ENCODE data around the gene CCDC187.

The CCDC187 gene

DNA sequence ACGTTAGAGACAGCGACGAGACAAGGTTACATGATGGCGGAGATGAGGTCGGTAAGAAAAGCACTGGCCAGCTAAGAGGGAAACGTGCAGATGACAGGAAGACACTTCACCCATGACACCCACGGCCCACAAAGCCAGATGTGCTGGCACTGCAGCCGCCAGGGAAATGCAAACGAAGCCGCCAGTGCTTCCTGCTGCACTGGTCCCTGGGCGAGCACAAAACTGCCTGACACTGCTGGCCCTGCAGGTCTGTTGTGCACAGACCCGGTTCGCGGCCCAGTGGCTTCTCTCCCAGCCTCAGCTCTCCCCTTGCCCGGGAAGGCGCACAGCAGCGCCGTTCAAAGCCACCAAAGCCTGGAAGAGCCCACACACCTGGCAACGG is 78.5 kb downstream of the CCDC187 start:
- DNase-seq (no peak), ATAC-seq (no peak)

DNA sequence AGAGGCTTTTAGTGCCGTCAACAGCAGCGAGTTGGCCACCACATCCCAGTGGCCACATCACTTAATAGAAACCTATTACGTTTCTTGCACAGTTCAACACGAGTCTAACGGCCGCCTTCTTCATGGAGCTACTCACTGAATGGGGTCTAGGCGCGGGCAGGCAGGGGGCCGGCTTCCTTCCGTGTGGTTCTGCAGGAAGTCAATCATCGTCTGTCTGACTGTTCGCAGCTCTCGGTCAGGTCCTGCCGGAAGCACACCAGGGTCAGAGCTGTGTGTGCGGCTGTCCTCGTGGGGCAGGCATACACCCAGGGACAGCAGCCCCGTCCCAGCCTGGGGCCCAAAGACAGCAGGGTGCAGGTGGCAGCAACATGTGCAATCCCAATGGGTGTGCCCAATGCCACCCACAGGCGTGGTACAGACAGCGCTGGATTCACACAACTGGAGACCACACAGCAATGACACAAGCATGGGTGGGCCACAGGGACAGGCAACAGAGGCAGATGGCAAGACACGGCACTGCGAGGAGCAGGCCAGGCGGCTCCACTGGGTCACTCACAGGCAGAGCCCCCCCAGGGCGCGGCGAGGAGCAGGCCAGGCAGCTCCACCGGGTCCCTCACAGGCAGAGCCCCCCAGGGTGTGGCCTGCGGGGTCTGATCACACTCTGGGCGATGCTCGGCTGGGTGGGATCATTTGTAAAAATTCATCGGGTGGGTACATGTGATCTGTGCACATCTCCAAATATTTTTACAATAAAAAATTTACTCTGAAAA is 79.8 kb downstream of the CCDC187 start:
- ATAC-seq = no peak
- DNase-seq = no peak

GRCh38 chr9:136222906-136223285 is 81.0 kb downstream of the CCDC187 start:
- ATAC-seq (no peak), DNase-seq (no peak)

DNA sequence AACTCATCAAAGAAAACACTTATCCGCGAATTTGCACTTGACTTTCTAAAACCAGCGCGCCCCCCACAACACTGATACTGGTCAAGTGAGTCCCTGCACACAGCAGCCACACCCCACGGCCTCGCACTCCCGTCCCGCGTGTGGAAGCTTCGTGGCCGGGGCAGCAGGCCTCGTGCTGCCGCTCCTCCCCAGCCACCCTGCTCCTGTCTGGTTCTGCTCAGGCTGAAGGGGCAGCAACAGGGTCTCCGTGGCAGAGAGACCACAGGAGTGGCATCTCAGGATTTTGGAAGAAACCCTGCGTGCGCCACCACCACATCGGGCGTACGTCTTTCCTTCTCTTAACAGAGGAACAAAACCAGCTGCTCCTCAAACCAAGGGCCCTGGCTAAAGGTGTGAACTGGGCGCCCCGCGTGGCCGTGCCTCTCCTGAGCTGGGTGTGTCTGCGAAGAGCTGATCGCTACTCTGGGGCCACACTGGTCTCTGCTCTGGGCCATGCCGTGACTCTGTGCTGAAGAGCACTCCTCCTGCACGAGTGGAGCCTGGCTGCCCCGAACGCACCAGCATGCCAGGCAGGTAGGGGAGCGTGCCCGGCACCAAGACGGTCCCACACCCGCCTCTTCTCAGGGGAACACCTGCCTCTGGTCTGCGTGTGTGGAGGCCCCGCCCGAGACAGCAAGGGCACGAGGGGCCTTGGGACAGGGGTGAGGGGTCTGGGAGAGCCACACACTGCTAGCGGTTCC is 81.6 kb downstream of the CCDC187 start:
- no peak for ATAC-seq
- DNase-seq = no peak

- ATAC-seq = no peak
- DNase-seq = no peak
Observed at GRCh38 chr9:136220017-136220729, 83.7 kb downstream of the CCDC187 start.

DNA sequence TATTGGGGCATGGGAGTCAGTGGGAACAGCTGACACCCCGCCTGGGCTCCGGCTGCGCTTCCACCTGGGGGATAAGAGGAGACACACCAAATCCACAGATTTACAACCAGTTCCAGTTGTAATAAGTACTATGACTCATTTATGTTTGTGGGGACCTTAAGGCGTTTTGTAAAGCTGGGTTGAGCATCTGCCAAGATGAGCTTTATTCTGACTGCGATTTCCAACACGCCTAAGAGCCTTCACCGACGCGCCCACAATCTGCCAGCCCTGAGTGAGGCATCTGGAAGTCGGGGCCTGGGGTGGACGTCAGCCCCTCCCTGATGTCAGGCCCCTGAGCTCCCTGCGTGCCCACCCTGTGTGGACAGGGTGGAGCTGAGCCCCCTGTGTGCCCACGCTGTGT is 84.6 kb downstream of the CCDC187 start:
- DNase-seq (no peak), ATAC-seq (no peak)

DNA sequence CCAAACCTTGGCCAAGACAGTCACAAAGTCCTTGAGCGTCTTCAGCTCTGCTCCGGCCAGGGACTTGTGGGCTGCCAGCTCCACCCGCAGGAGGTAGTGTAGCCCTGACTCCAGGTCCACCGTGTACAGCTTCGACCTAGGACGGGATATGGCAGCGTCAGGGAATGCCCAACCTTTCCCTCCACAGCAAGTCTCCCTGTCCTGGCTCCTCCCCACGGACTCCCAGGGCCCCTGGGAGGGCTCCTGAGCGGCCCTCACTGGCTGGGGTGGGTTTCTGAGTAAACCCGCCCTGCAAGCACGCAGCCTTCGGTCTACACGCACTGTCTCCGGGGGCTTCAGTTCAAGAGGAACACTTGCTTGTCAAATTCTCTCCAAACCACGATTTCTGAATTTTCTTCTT is 85.2 kb downstream of the CCDC187 start:
- ATAC-seq (no peak), DNase-seq (no peak)

DNA sequence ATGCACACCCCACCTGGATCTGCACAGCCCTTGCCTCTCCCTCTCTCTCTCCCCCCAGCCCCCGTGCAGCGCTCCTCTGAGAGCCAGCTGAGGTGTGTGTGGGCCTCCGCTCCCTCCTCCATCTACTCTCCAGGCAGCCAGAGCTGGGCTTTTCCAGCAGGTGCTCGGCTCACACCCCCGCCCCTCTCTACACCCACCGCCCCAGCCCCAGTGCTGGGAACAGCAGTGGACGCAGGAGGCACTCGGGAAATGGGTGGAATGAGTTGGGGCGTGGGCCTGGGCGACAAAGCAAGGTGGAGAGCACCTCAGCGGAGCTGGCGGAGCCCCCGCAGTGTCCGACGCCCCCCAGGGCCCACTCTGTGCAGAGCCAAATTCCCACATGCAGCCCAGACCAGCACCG is 85.6 kb downstream of the CCDC187 start:
- DNase-seq (no peak), ATAC-seq (no peak)

GRCh38 chr9:136216541-136217244 is 87.2 kb downstream of the CCDC187 start:
- no peak for DNase-seq
- ATAC-seq = no peak

DNA sequence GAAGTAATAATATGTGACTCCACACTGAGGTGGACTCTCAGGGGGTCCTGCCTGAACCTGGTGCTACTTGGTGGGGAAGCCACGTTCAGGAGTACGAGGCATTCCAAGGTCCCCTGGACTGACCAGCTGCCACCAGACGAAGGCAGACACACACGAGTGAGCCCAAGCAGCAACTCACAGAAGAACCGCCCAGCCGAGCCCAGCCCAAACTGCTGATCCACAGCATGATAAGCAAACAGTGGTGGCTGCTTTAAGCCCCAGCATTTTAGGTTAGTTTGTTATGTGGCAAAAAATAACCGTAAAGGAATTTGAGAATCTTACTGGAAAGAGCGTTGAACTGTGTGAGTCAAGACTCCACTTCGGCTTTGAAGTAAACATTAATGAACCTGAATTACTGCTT is 90.2 kb downstream of the CCDC187 start:
- no peak for ATAC-seq
- DNase-seq = no peak

- DNase-seq = no peak
- ATAC-seq = no peak
Observed at GRCh38 chr9:136212345-136212950, 91.4 kb downstream of the CCDC187 start.

DNA sequence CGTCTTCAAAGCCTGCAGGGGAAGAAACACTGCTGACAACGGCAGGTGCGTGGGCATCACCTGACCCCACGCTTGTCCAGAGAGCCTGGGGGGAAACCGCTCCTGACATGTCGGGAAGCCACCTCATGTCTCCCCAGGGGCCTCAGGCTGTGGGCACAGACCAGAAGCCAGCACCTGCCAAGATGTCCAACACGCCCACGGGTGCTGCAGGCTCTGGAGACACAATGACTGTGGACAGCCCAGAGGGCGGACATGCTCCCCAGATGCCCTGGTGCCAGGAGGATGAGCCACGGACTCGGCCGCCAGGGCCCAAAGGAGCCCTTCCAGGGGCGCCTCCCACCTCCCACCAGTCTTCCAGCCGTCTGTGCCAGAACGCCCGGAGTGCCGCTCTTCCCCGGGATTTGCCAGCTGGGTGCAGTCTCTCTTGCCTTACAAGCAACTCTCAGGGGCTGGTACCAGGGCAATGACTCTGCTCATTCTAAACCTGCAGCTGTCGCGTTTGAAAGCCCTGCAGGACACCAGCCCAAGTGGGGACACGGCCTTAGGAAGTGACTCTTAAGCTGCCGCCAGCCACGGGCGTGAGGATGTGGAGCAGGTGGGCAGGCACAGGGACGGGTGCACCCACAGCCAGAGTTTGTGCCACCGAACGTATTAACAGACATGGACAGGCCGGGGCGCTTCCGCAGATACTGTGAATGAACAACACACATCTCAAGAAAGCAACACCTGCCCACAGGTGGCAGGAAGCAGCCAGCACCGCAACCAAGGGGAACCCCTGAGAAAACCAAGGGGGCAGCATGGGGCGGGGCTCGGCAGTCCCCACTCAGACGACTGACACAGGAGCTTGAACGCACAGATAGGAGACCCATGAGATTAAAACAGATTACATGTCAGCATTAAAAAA is 92.2 kb downstream of the CCDC187 start:
- ATAC-seq = no peak
- DNase-seq = no peak

- ATAC-seq (no peak), DNase-seq (no peak)
Observed at GRCh38 chr9:136211006-136211405, 92.9 kb downstream of the CCDC187 start.

DNA sequence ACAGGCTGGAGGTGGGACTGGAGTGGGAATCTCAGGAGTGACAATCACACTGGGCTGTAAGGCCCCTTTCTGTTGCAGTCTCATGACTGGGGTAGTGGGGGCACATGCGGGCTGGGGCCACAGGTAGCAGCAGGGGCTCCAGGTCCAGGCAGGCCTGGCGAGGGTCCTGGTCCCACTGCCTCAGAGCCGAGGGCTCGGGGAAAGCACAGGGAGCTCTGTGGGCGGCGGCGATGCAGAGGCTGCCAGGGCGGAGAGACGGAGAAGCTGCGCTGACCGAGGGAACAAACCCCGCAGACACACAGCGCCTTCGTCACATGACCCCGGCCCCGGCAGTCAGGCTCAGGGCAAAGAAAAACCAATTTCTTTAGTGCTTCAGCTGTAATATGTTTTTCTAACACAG is 93.6 kb downstream of the CCDC187 start:
- no peak for ATAC-seq
- DNase-seq = no peak

GRCh38 chr9:136209786-136210185 is 94.1 kb downstream of the CCDC187 start:
- DNase-seq = no peak
- no peak for ATAC-seq

DNA sequence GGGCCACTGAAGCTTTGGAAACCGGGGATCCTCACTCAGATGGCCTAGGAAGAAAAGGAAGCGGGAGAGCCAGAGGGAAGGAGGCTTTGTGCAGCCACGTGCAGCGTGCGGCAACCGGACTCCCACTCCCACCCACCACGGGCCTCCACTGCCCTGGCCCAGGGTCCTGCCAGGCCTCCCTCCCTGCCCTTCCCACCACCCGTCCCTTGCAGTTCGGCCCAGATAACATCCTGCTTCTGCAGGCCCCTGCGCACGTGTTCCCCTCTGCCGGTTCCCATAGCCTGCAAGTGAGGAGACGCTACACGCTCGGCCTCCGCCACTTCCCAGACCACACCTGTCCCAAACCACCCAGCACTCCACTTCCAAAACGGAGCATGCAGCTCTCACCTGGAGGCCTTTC is 94.7 kb downstream of the CCDC187 start:
- no peak for ATAC-seq

DNA sequence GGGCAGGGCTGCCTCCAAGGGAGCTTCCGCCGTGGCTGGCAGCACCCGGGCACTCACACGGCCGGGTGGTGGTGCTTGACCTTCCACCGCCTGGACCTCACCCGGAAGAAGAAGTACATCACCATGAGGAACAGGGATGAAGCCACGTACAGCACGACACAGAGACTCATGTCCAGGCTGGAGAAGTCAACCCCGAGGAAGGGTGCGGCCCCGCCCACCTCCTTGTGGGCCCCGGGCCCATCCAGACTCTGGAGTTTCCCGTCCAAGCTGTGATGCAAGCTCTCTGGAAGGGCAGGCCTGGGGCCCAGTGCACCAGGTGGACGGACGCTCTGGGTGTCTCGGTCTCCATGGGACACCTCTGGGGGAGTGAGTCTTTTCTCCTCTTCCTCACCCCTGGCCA is 95.2 kb downstream of the CCDC187 start:
- ATAC-seq (no peak), DNase-seq (no peak)

More for the DNA sequence above, 94.7 kb downstream of the CCDC187 start:
- no peak for DNase-seq

DNA sequence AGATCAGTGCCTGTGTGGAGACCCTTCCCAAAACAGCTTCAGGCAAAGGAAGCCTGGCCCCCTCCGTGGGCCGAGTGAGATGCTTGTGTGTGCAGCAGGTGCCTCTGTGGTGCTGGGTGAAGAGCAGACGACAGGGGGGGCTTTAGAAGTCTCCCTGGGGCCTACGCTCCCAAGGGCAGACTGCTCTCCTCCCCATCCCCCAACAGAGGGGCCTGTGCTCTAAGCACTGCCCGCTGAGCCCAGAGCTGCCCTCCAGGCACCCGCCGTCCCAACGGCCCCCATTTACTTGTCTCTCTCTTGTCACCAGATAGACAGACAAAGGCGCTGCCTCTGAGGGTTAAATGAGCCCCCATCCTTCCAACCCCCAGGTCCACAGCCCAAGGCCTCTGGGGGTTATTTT is 96.3 kb downstream of the CCDC187 start:
- ATAC-seq (no peak), DNase-seq (no peak)

- no peak for DNase-seq
- ATAC-seq = no peak
Observed at GRCh38 chr9:136206602-136207275, 97.2 kb downstream of the CCDC187 start.

DNA sequence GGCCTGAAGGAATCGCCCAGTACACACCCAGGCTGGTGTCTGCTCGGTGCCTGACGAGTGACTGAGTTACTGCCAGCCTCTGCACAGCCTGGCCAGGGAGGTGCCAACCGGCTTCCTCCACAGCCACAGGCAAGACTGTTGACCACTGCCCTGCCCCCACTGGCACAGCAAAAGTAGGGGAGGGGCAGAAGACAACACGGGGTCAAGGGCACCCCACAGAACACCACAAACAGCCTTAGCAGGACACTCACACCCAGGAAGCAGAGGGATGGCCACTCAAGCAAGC is 98.2 kb downstream of the CCDC187 start:
- no peak for ATAC-seq
- no peak for DNase-seq

Measured in stimulated activated naive CD8-positive, alpha-beta T cell treated with anti-CD3 and anti-CD28 coated beads, Interleukin-15, Interleukin-2, amounts not matched to agents 100 U/mL and 50 U/mL, for 24 hours (primary cell).